NCI-H2196 treated with DMSO at 0.1 percent for 48 hours (cell line): ENCODE measurements around the gene TSPAN7.

Experiments used
- DNase-seq: peaks from one replicate; lab custom pipeline; 2025; ENCODE audit not compliant: unreplicated experiment; lab: John Stamatoyannopoulos, UW

TSPAN7 gene

DNA sequence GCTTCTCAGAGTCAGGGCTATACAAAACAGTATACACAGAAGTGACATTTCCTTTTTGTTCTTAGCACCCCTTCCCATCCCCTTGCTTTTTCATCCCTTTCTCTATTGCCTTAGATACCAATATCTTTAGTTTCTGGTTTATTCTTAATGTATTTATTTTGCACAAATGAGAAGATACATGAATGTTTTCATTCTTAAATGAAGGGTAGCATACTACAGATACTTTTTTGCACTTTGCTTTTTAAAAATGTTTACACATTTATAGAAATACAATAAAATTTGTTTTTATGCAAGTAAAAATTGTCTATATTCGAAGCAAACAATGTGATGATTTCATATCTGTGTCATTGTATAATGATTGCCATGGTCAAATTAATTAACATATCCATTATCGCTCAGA, 33.1 kb downstream of the TSPAN7 start:
- DNase-seq, result no peak

DNA sequence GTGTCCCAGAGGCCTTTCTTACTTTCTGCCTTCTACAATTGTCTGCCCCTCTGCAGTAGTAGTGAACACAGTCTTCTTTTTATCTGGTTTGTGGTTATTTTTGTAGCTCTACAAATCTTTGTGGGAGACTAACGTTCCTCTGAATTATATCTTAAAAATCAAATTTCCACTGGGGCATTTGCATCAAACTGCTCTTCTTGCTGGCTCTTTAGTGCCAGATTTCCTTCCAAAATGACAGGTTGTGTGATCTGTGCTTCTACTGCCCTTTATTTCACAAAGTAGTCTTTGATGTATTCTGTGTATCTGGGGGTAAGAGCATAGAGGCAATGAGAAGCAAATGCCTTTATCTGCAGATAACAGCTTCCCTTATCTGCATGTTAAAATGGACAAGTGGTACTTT, 34.5 kb downstream of the TSPAN7 start:
- no peak for DNase-seq

DNA sequence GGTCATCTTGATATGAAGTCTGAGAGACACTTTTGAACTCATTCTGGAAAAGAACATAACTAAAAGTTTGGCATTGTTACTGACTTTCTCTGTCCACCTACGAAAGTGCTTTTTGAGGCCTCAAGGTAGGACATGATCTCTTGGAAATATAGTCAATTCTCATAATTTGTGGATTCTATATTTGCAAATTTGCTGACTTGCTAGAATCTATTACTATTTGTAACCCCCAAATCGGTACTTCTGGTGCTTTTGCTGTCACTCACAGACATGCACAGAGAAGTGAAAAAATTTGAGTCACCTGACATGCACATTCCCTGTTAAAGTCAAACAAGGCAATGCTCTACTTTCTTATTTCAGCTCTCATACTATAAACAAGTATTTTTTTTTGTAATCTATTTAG, 35.6 kb downstream of the TSPAN7 start:
- no peak for DNase-seq

DNA sequence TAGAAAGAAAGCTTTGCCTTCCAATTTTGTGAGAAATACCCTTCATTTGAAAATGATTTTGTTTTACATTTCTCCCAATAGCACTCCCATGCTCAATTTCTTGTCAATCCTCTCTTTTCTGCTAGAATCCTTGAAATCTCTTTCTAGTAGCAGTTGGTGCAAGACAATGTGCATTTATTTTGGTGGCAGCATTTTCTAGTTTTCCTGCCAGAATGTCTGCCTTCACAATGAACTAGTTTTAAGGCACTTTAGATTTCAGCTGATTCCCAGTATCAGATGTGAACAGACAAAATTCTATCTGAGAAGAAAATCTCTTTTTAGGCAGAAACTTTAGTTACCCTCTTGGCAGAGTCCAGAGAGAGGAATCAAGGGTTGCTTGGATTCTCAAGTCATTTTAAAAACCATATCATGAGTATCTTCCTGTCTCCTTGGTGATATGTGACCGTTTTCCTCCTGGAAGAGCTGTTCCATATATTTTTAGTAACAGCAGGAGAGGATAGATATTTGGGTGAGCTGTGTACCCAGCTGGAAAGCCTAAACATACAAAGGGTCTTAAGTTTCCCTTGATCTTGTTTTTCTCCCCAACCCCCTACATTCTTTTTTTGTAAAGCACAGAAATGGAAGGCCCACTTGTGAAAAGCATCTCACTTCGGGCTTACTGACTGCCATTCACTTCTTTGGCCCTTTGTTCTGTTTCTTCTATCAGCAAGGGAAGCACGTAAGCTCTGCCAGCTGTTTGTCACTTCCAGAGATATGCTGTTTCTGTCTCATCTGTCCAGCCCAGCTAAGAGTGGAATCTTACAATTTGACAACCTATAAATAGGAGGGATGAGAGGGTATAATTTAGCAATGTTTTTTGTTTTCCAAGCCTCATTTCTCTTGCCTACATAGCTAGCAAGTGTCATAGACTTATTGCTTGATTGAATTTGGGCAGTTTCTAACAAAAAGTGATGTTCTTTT, 38.7 kb downstream of the TSPAN7 start:
- DNase-seq, result no peak

GRCh38 chrX:38601866-38602265, 40.5 kb downstream of the TSPAN7 start:
- DNase-seq, result no peak

DNA sequence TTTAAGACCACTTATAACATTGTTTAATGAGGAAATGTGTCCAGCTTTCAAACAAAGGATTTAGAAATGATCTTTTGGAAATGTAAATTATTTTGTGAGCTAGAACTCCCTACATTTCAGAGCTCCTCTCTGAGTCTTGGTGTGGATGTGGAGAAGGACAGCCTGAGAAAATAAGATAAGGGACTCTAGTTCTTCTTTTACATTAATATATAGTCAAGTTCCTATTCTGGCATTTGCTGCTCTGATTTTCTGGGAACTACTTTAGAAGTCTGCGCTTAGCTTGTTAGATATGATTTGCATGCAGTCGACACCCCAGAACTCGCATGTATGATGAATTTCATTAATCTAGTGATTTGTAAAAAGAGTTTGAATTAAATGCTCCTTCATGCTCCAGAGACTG, 45.5 kb downstream of the TSPAN7 start:
- no peak for DNase-seq

DNA sequence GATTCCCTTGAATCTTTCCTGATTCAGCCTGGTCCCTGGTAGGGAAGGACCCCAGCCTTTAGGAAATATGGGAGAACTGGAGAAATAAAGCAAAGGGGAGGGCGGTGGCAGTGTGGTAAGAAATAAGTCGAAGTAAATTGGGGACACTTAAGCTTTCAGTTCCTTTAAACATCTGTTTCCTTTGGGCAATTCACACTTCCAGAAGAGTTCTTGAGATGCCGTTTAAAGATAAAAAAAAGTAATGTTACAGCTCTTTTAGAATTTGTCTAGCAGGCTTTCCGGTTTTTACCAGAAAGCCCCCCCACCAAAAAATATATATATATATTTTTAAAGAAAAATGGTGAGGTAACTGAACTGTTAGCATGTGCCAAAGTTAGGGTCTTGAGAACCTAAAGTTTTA, 46.6 kb downstream of the TSPAN7 start:
- DNase-seq, result no peak

- DNase-seq, result no peak
Observed at GRCh38 chrX:38610849-38611248, 49.5 kb downstream of the TSPAN7 start.

DNA sequence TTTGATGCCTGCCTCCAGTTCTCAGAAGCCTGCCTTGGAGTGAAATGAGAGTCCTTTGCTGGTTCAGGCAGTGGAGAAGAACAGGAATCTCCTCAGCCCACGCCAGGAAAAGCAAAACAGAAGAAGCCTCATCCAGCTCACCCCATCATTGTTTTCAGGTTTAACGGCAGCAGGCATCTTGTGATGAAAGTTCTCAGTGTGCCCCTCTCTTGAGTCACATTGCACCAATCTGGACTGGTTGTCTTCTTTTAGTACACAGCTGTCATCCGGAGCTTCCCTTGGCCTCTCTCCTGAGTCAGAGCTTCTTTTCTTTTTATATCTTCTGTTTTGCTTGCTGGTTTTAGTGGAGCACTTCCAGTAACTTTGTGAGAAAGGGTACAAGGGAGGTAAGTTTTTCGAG, 50.9 kb downstream of the TSPAN7 start:
- no peak for DNase-seq

GRCh38 chrX:38614485-38614884, 53.1 kb downstream of the TSPAN7 start:
- DNase-seq, result no peak

DNA sequence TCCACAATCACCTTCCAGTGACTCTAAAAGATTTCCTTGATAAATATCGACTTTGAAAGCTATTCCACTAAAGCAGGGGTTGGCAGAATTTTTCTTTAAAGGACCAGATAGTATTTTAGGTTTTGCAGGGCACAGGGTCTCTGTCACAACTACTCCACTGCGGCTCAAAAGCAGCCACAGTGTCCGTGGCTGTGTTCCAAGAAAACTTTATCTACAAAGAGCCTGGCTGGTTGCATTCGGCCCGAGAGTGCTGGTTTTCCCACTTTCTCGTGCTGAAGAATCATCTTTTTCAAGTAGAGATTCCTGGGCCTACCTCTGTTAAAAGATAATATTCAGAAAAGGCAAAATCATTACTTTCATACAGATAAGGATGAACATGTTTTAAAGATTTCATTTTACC, 55.6 kb downstream of the TSPAN7 start:
- no peak for DNase-seq

GRCh38 chrX:38618180-38618579, 56.8 kb downstream of the TSPAN7 start:
- DNase-seq, result no peak

DNA sequence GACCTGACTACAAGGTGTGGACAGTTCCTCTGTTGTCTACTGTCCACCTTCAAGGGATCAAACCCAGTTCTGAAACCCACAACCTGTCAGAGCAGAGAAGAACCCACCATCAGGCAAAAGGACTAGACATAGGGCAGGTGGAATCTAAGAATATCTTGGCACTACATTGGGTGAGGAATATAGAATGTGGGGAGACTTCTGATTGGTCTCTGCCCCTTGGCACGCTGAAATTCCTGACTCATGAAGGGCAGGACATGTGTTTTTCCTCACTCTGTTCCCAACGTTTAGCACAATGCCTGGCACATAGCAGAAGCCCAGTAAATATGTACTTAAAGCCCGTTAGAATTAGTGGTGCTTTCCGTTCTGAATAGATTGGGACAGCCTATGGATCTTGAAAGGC, 59.3 kb downstream of the TSPAN7 start:
- DNase-seq, result no peak

DNA sequence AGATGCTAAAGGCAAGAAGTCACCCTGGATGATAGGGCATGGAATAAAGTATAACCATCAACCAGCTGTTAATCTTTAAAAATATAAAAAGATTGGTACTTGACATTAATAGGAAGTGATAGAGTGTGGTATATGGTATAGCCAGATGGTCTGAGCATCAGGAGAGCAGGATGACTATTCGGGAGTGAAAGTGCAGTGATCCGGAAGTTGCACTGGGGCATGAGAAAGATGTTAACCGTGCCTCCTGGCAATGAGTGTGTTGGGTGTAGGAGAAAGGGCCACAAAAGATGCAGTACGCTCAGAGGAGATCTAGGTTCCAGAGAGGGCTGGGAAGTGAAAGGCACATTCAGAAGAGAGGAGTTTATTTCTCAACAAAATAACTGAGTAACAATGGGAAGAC, 65.0 kb downstream of the TSPAN7 start:
- DNase-seq, result no peak

DNA sequence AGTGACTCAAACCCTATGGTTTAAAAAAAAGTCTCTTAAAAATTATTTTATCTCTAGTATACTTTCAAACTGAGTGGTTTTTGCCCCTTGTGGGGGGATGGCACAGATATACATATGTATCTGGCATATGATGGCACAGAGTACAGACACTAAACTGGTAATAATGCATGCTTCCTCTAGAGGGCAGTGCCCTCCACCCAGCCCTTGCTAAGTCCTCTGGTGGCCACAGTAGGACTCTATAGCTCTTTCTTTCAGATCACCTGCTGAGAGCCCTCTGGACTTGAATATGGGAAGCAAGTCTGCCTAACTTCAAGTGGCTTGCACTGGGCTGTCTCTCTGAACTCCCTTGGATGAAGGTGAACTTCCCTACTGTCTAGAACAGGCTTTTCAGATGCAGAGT, 66.3 kb downstream of the TSPAN7 start:
- no peak for DNase-seq

GRCh38 chrX:38628587-38628986, 67.2 kb downstream of the TSPAN7 start:
- no peak for DNase-seq

GRCh38 chrX:38632516-38632915, 71.2 kb downstream of the TSPAN7 start:
- DNase-seq, result no peak

GRCh38 chrX:38634665-38635064, 73.3 kb downstream of the TSPAN7 start:
- DNase-seq, result no peak

DNA sequence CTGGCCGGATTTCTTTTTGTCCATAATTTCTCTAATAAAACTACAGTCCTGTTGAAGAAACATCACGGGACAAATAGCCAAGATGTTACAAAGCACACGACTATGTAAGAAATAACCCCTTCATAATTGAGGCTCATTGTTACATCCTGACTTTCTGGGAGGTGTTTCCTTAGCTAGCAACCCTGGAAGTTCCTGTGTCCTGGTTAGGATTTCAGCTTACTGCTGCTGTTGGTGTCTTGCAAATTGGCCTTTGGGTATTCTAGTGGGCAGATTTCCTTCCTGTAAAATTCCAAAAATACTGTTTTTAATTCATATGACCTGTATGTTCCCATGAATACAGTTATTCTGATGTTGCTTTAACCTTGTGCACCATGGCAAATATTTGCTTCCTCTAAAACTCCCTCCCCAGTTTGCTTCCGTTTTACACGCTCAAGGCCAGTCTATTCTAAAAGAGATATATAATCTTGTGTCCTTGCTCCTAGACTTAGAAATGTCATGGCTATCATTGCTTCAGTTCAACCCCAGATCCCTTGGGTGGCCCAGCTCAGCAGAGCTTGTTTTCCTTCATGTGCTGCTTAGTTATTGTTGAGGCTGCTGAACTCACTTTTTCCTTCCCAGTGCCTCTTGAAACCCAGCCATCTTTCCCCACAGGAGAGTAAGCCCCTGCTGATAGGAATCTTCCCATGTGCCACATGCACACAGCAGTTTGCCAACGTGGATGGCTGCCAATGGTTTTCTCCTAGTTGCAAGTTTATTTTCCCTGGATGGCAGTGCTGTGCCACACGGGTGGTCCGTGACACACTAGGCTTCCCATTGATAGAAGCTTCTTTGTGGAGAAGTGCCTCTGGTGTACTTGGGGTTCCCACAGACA, 75.8 kb downstream of the TSPAN7 start:
- DNase-seq, result no peak

DNA sequence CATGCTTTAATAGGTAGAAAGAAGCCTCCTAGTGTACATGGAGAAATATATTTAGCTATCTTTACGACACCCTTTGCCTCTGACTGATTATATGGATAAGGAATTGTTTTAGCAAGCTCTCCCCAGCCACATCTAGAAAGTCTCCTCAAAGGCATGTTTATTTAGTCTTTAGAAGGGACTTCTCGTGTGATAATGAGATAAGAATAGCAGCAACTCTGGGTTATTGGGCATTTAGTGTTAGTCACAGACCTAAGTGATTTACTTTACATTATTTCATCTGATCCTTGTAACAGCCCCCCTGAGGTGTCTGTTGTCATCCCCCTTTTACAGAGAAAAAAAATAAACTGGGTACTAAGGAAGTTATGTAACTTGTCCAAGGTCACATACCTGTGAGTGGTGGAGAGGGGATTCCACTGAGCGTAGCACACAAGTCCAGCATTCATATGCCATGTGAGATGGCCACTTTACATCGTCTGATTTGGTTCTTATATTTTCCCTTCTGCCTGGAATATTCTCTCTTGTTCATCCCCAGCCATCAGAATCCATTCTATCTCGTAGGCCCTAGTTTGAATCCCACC, 77.7 kb downstream of the TSPAN7 start:
- DNase-seq, result no peak

DNA sequence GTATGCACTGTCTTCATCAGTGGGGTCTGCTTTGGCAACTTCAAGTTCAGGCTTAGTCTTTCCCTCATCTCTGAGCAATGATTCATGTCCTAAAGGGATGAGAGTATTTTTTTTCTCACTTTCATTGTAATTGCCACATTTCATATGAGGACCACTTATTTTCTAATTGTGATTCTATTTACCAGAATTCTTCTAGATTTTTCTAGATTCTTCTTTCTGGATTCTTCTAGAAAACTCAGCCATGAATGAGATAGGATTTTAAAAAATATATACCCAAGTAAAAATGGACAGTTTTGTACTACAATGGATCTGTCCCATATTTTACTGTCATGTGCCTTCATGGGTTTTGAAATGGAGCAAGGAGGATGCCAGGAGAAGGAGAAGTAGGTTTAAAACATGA, 78.4 kb downstream of the TSPAN7 start:
- no peak for DNase-seq

- DNase-seq, result no peak
Observed at GRCh38 chrX:38641197-38641596, 79.9 kb downstream of the TSPAN7 start.
